Muscle layer of colon (tissue), 2 donors: ENCODE measurements around the gene R3HDM4.
A peak's percentile ranks its signal among the peaks of the same experiment; 100 is the strongest.

ENCODE experiments used
- H3K27ac ChIP-seq: one replicate; pipeline ENCODE4 v1.7.0; 2013; ENCODE audit warnings: low read depth, mild to moderate bottlenecking, low read length, moderate library complexity
- H3K27me3 ChIP-seq, 2 donors: one replicate each; pipeline ENCODE4 v1.7.0; 2013; ENCODE audit warnings: low read length in 2 of 2, mild to moderate bottlenecking in 2 of 2; ENCODE audit not compliant: insufficient read depth in 2 of 2, control insufficient read depth in 1 of 2
- H3K36me3 ChIP-seq: one replicate; pipeline ENCODE4 v1.7.0; 2013; ENCODE audit warnings: mild to moderate bottlenecking, low read length; ENCODE audit not compliant: insufficient read depth
- H3K4me1 ChIP-seq: one replicate; pipeline ENCODE4 v1.7.0; 2013; ENCODE audit warnings: mild to moderate bottlenecking, low read length; ENCODE audit not compliant: insufficient read depth
- H3K4me3 ChIP-seq, 2 donors: one replicate each; pipeline ENCODE4 v1.7.0; 2013; ENCODE audit warnings: low read length in 2 of 2, low read depth in 1 of 2, mild to moderate bottlenecking in 1 of 2, moderate library complexity in 1 of 2
- H3K9ac ChIP-seq: one replicate; pipeline ENCODE4 v1.7.0; 2013; ENCODE audit warnings: low read length
- H3K9me3 ChIP-seq: one replicate; pipeline ENCODE4 v1.7.0; 2013; ENCODE audit warnings: mild to moderate bottlenecking, low read length
- donor health status: abdominal sarcoma.
- donor health status: Adenocarcinoma of cecum.

The R3HDM4 gene

GRCh38 chr19:944171-944567, 31.1 kb upstream of the R3HDM4 start:
- H3K9ac ChIP-seq = no peak overlapping the region
- no peaks in the 10 kb centered on the region for H3K9me3 ChIP-seq
- no peak overlapping the region for H3K4me3 ChIP-seq
- H3K27me3 ChIP-seq = no peaks in the 10 kb centered on the region
- H3K27ac ChIP-seq = no peak overlapping the region
- no peaks in the 10 kb centered on the region for H3K36me3 ChIP-seq
- H3K4me1 ChIP-seq = peaks cover 14% of the 10 kb centered on the region

- H3K27ac ChIP-seq = no peak overlapping the region
- H3K27me3 ChIP-seq = no peaks in the 10 kb centered on the region
- no peak overlapping the region for H3K4me3 ChIP-seq
- peaks cover 14% of the 10 kb centered on the region for H3K4me1 ChIP-seq
- H3K36me3 ChIP-seq = no peaks in the 10 kb centered on the region
- H3K9me3 ChIP-seq = no peaks in the 10 kb centered on the region
- no peak overlapping the region for H3K9ac ChIP-seq
Observed at GRCh38 chr19:943551-944170, 30.6 kb upstream of the R3HDM4 start.

- no peak overlapping the region for H3K4me3 ChIP-seq
- H3K9ac ChIP-seq = no peak overlapping the region
- H3K4me1 ChIP-seq = peaks cover 14% of the 10 kb centered on the region
- no peak overlapping the region for H3K27ac ChIP-seq
- no peaks in the 10 kb centered on the region for H3K27me3 ChIP-seq
- H3K9me3 ChIP-seq = no peaks in the 10 kb centered on the region
- H3K36me3 ChIP-seq = no peaks in the 10 kb centered on the region
Observed at GRCh38 chr19:942133-942645, 29.2 kb upstream of the R3HDM4 start.

GRCh38 chr19:941292-942132, 28.5 kb upstream of the R3HDM4 start:
- Histone ChIP-seq H3K4me3 (peak overlapping the region; percentile 3 to 32), H3K9me3 (no peaks in the 10 kb centered on the region), H3K27ac (peak overlapping the region; percentile 76), H3K27me3 (no peaks in the 10 kb centered on the region), H3K4me1 (peaks cover 14% of the 10 kb centered on the region), H3K36me3 (no peaks in the 10 kb centered on the region), H3K9ac (peak overlapping the region; percentile 3)

- Histone ChIP-seq H3K4me3 (peak overlapping the region; percentile 3 to 32), H3K27me3 (no peaks in the 10 kb centered on the region), H3K9me3 (no peaks in the 10 kb centered on the region), H3K36me3 (no peaks in the 10 kb centered on the region), H3K4me1 (peaks cover 14% of the 10 kb centered on the region), H3K27ac (peak overlapping the region; percentile 76), H3K9ac (peak overlapping the region; percentile 3)
Observed at GRCh38 chr19:940591-941291, 27.7 kb upstream of the R3HDM4 start.

- Histone ChIP-seq H3K27ac (peak overlapping the region; percentile 76), H3K4me3 (no peak overlapping the region), H3K4me1 (peaks cover 19% of the 10 kb centered on the region), H3K9ac (no peak overlapping the region), H3K27me3 (no peaks in the 10 kb centered on the region), H3K36me3 (no peaks in the 10 kb centered on the region), H3K9me3 (no peaks in the 10 kb centered on the region)
Observed at GRCh38 chr19:939922-940321, 26.9 kb upstream of the R3HDM4 start.

GRCh38 chr19:939439-939838, 26.4 kb upstream of the R3HDM4 start:
- peaks cover 24% of the 10 kb centered on the region for H3K4me1 ChIP-seq

GRCh38 chr19:938233-938923, 25.4 kb upstream of the R3HDM4 start:
- H3K27ac ChIP-seq = no peak overlapping the region
- no peak overlapping the region for H3K9ac ChIP-seq

More at GRCh38 chr19:939439-939838, 26.4 kb upstream of the R3HDM4 start:
- no peaks in the 10 kb centered on the region for H3K9me3 ChIP-seq
- no peak overlapping the region for H3K9ac ChIP-seq
- no peaks in the 10 kb centered on the region for H3K27me3 ChIP-seq
- no peak overlapping the region for H3K27ac ChIP-seq
- H3K4me3 ChIP-seq = no peak overlapping the region
- H3K36me3 ChIP-seq = no peaks in the 10 kb centered on the region

GRCh38 chr19:937259-937694, 24.3 kb upstream of the R3HDM4 start:
- H3K27me3 ChIP-seq = no peaks in the 10 kb centered on the region
- peaks cover 44% of the 10 kb centered on the region for H3K4me1 ChIP-seq
- H3K9ac ChIP-seq = no peak overlapping the region
- no peak overlapping the region for H3K27ac ChIP-seq
- no peaks in the 10 kb centered on the region for H3K9me3 ChIP-seq
- no peaks in the 10 kb centered on the region for H3K36me3 ChIP-seq
- H3K4me3 ChIP-seq = no peak overlapping the region

More at GRCh38 chr19:938233-938923, 25.4 kb upstream of the R3HDM4 start:
- Histone ChIP-seq H3K4me1 (peaks cover 35% of the 10 kb centered on the region), H3K27me3 (no peaks in the 10 kb centered on the region), H3K36me3 (no peaks in the 10 kb centered on the region), H3K4me3 (no peak overlapping the region), H3K9me3 (no peaks in the 10 kb centered on the region)

- no peaks in the 10 kb centered on the region for H3K36me3 ChIP-seq
- no peak overlapping the region for H3K4me3 ChIP-seq
- peaks cover 38% of the 10 kb centered on the region for H3K4me1 ChIP-seq
- H3K9me3 ChIP-seq = no peaks in the 10 kb centered on the region
- H3K27me3 ChIP-seq = no peaks in the 10 kb centered on the region
- no peak overlapping the region for H3K9ac ChIP-seq
- no peak overlapping the region for H3K27ac ChIP-seq
Observed at GRCh38 chr19:936175-936546, 23.1 kb upstream of the R3HDM4 start.
